ENCODE results near the gene CCNL2. TPM values are rescaled to one million over a fixed set of nuclear protein-coding genes. Genes with fewer than 3 reads are reported as not detected.
A peak's percentile ranks its signal among the peaks of the same experiment; 100 is the strongest.

The CCNL2 gene
- total and polyA plus RNA-seq, 2 of the 13 experiments (the other 11 are each of a cell fraction or from before 2014, with no cell fraction given): 105 to 340 TPM

DNA sequence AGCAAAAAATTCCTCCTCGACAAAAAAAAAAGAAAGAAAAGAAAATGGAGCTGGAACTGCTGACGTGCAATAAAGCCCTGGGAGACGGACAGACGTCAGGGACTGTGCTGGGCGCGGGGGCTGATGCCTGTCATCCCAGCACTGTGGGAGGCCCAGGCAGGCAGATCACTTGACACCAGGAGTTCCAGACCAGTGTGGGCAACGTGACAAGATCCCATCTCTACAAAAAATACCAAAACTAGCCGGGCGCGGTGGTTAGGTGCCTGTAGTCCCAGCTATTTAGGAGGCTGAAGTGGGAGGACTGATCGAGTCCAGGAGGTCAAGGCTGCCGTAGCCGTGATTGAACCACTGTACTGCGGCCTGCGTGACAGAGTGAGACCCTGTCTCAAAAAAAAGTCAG is 25.6 kb upstream of the CCNL2 start:
- H3K79me2 ChIP-seq (ENCODE audit: insufficient read depth, low read length): peaks cover 4% of the 10 kb centered on the region
- WGBS (ENCODE audit: low lambda C conversion rate): 60% methylated on average over 15 of the region's 15 CpGs
- H3K9me3 ChIP-seq (ENCODE audit: low read length): no peaks in the 10 kb centered on the region
- H3K27ac ChIP-seq (ENCODE audit: extremely low read length, insufficient read depth, low read length): no peak overlapping the region
- no peaks in the 10 kb centered on the region for H3K36me3 ChIP-seq (replicated peaks in 1 of 2; ENCODE audit: control insufficient read depth in 1 of 2, insufficient read depth in 2 of 2, low read length in 2 of 2)
- DNase-seq (ENCODE audit: low spot score) (no peak), FAIRE-seq (no peak), ATAC-seq (no peak)
- no peak overlapping the region for H2AFZ ChIP-seq (ENCODE audit: low read length)
- TF ChIP-seq SALL2 (CRISPR knock-in tag; IDR thresholded peaks at IDR 0.05) (0 out of 2 replicates have a peak, but pooled peaks have one; percentile 4), SETDB1 (CRISPR knock-in tag; IDR thresholded peaks at IDR 0.05; ENCODE audit: borderline replicate concordance) (no peak), MAFK (conservative IDR thresholded peaks at IDR 0.05 in 1 of 2, IDR thresholded peaks at IDR 0.05 in 1 of 2; ENCODE audit: low read length in 2 of 2) (peak in 1 of 2 experiments; percentile 8; a peak in 1 of 4 replicates), AHR (CRISPR knock-in tag; IDR thresholded peaks at IDR 0.05) (no peak), FOXK2 (IDR thresholded peaks at IDR 0.05) (no peak), GFI1 (CRISPR knock-in tag; IDR thresholded peaks at IDR 0.05; ENCODE audit: borderline replicate concordance) (peak; percentile 60; the same call in 1 of the 2 replicates), ZNF263 (CRISPR knock-in tag; IDR thresholded peaks at IDR 0.05) (peak; percentile 87)
- TF ChIP-seq, protein P1, sequence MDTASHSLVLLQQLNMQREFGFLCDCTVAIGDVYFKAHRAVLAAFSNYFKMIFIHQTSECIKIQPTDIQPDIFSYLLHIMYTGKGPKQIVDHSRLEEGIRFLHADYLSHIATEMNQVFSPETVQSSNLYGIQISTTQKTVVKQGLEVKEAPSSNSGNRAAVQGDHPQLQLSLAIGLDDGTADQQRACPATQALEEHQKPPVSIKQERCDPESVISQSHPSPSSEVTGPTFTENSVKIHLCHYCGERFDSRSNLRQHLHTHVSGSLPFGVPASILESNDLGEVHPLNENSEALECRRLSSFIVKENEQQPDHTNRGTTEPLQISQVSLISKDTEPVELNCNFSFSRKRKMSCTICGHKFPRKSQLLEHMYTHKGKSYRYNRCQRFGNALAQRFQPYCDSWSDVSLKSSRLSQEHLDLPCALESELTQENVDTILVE (CRISPR knock-in tag; IDR thresholded peaks at IDR 0.05): no peak
- TF ChIP-seq, protein P2, sequence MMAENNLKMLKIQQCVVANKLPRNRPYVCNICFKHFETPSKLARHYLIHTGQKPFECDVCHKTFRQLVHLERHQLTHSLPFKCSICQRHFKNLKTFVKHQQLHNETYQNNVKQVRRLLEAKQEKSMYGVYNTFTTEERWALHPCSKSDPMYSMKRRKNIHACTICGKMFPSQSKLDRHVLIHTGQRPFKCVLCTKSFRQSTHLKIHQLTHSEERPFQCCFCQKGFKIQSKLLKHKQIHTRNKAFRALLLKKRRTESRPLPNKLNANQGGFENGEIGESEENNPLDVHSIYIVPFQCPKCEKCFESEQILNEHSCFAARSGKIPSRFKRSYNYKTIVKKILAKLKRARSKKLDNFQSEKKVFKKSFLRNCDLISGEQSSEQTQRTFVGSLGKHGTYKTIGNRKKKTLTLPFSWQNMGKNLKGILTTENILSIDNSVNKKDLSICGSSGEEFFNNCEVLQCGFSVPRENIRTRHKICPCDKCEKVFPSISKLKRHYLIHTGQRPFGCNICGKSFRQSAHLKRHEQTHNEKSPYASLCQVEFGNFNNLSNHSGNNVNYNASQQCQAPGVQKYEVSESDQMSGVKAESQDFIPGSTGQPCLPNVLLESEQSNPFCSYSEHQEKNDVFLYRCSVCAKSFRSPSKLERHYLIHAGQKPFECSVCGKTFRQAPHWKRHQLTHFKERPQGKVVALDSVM (CRISPR knock-in tag; IDR thresholded peaks at IDR 0.05): peak; percentile 89
- TF ChIP-seq, protein P3, sequence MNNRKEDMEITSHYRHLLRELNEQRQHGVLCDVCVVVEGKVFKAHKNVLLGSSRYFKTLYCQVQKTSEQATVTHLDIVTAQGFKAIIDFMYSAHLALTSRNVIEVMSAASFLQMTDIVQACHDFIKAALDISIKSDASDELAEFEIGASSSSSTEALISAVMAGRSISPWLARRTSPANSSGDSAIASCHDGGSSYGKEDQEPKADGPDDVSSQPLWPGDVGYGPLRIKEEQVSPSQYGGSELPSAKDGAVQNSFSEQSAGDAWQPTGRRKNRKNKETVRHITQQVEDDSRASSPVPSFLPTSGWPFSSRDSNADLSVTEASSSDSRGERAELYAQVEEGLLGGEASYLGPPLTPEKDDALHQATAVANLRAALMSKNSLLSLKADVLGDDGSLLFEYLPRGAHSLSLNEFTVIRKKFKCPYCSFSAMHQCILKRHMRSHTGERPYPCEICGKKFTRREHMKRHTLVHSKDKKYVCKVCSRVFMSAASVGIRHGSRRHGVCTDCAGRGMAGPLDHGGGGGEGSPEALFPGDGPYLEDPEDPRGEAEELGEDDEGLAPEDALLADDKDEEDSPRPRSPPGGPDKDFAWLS (CRISPR knock-in tag; IDR thresholded peaks at IDR 0.05; ENCODE audit: borderline replicate concordance): no peak
- no peak overlapping the region for H3K4me3 ChIP-seq (replicated peaks in 1 of 3; ENCODE audit: insufficient read depth in 1 of 3, low read depth in 2 of 3, low read length in 3 of 3)
- no TSS peak for BruUV-seq (replicated peaks)
- ChIA-PET CTCF (ENCODE audit: low intra/inter-chr PET ratio, low total read pairs) (no interaction called here), POLR2A (interaction anchor here (1.4 to 3.1 kb wide), 5 partner anchors 9 to 22 kb away, joined by 3 to 21 read pairs (median 7); partner anchors contain the start of gene MRPL20)
- H3K27me3 ChIP-seq (ENCODE audit: control insufficient read depth in 1 of 2, insufficient read depth in 2 of 2, low read length in 2 of 2): no peaks in the 10 kb centered on the region; a peak in 1 of 5 replicates
- no peak overlapping the region for H3K4me2 ChIP-seq (ENCODE audit: low read depth, low read length)
- intact Hi-C loops (cut with micrococcal nuclease; ENCODE audit: unreplicated experiment): no loop called here
- peaks cover 50% of the 10 kb centered on the region for H3K4me1 ChIP-seq (ENCODE audit: insufficient read depth, low read length)
- in situ Hi-C loops (cut with HindIII; ENCODE audit: extremely low pct_ligation_motif_present, low pct_unique_long_range_greater_than_20kb): no loop called here
- H3K9ac ChIP-seq (ENCODE audit: insufficient read depth, low read depth, low read length): no peak overlapping the region
- no peaks in the 10 kb centered on the region for H4K20me1 ChIP-seq (ENCODE audit: insufficient read depth, low read length)
